SU-DHL-6 (cell line): Measurements from ENCODE around the gene TLCD4.

ENCODE experiments used
- EZH2phosphoT487 ChIP-seq: fragments of 200-600 bp; sonication (generic), shearing (Covaris generic); conservative IDR thresholded peaks from 2 replicates; pipeline ENCODE4 v1.6.1; 2018; ENCODE audit warnings: mild to moderate bottlenecking, antibody characterized with exemption, low read length, moderate library complexity, mixed read lengths
- TF ChIP-seq, protein P1 (sequence below): fragments of 200-600 bp; sonication (generic); IDR thresholded peaks from one replicate; pipeline ENCODE4 v1.5.1; 2017; ENCODE audit warnings: antibody characterized with exemption, mild to moderate bottlenecking, low read length, moderate library complexity; ENCODE audit not compliant: insufficient read depth, poor library complexity, severe bottlenecking

DNA sequence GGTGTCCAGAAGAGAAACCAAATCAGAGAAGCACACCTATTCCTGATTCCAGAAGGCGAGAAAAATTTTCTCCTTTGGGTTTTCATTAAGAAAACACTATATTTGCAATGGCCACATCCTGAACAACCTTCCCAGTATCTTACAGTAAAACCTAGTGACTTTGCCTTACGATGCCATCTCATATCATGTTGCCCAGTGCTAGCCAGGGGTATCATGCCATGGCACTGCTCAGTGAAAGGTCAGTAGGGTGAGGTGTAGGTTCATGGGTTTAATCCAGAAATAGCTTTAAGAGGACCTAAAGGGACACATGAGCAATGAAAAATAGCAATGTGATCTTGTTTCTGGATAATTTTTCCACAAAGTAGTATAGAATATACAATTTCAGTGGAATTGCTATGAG lies 7.2 kb downstream of the TLCD4 start:
- TF ChIP-seq, protein P1, sequence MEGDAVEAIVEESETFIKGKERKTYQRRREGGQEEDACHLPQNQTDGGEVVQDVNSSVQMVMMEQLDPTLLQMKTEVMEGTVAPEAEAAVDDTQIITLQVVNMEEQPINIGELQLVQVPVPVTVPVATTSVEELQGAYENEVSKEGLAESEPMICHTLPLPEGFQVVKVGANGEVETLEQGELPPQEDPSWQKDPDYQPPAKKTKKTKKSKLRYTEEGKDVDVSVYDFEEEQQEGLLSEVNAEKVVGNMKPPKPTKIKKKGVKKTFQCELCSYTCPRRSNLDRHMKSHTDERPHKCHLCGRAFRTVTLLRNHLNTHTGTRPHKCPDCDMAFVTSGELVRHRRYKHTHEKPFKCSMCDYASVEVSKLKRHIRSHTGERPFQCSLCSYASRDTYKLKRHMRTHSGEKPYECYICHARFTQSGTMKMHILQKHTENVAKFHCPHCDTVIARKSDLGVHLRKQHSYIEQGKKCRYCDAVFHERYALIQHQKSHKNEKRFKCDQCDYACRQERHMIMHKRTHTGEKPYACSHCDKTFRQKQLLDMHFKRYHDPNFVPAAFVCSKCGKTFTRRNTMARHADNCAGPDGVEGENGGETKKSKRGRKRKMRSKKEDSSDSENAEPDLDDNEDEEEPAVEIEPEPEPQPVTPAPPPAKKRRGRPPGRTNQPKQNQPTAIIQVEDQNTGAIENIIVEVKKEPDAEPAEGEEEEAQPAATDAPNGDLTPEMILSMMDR: no peak
- no peak for TF ChIP-seq EZH2phosphoT487
